Thymus (tissue), 11 donors: ENCODE measurements around the gene CCDC9B. TPM values are rescaled to one million over a fixed set of nuclear protein-coding genes. Genes with fewer than 3 reads are reported as not detected.

Experiments
- DNase-seq, 9 donors: peaks; one replicate each; pipeline ENCODE4 v3.0.0-alpha.2; 2013; ENCODE audit warnings: low spot score in 9 of 9, low read depth in 6 of 9, missing footprints in 1 of 9
- H3K27ac ChIP-seq, 2 donors: one replicate each; pipeline ENCODE4 v1.5.1; 2013; ENCODE audit warnings: control low read depth in 1 of 2, low read depth in 1 of 2, low read length in 1 of 2, mild to moderate bottlenecking in 1 of 2, moderate library complexity in 1 of 2
- H3K27me3 ChIP-seq, 2 donors: one replicate each; pipeline ENCODE4 v1.5.1; 2013; ENCODE audit warnings: low read length in 1 of 2; ENCODE audit not compliant: control insufficient read depth in 2 of 2, insufficient read depth in 1 of 2
- H3K36me3 ChIP-seq, 2 donors: one replicate each; pipeline ENCODE4 v1.5.1; 2013; ENCODE audit warnings: low read length in 1 of 2, mild to moderate bottlenecking in 1 of 2, moderate library complexity in 1 of 2; ENCODE audit not compliant: control insufficient read depth in 2 of 2, insufficient read depth in 2 of 2
- H3K4me1 ChIP-seq, 2 donors: one replicate each; pipeline ENCODE4 v1.5.1; 2013; ENCODE audit warnings: low read length in 2 of 2; ENCODE audit not compliant: control insufficient read depth in 2 of 2, insufficient read depth in 2 of 2
- H3K4me3 ChIP-seq, 2 donors: one replicate each; pipeline ENCODE4 v1.5.1; 2013; ENCODE audit warnings: low read length in 2 of 2, control low read depth in 1 of 2, mild to moderate bottlenecking in 1 of 2
- H3K9me3 ChIP-seq, 2 donors: one replicate each; pipeline ENCODE4 v1.5.1; 2013; ENCODE audit warnings: low read length in 1 of 2, mild to moderate bottlenecking in 1 of 2; ENCODE audit not compliant: control insufficient read depth in 2 of 2, insufficient read depth in 1 of 2
- WGBS: extraction: QIAGEN DNeasy Blood & Tissue Kit; methylation state at CpG from one replicate; pipeline ENCODE4 v1.1.7; 2013; 5-methylcytosine and 5-hydroxymethylcytosine counted together
- polyA plus RNA-seq: library from polyadenylated mRNA; stranded (reverse); fragments of 200-250 nt; gene quantifications from one replicate; pipeline ENCODE4 v1.2.3, GENCODE V29; 2013
- total RNA-seq: library from RNA; stranded (reverse); fragments of 120-200 nt; gene quantifications from one replicate; pipeline ENCODE4 v1.2.4, GENCODE V29; 2013
- donor health status: healthy.

The CCDC9B gene
- total and polyA plus RNA-seq, 2 donors: 0.28 to 3.6 TPM

DNA sequence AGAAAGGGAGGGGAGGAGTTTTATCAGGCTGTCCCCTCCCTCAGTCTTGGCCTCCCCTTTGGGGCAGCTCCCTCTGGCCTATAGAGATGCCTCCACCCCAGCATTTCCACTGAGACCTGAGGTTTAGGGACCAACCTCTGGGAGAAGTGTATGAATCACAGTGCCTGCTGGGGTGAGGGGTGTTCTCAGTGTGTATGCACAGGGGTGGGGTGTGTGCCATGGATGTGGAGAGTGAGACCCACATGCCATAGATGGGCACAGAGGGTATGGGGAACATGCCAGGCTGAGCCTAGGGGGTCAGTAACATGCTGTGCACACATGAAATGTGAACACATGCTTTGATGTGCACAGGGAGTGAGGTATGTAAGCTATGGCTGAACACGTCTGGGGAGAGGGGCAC, 45.4 kb downstream of the CCDC9B start:
- WGBS: 98% methylated on average over 1 of the region's 1 CpG
- Histone ChIP-seq H3K36me3 (peaks cover 33 to 35% of the 10 kb centered on the region in 2 donors), H3K4me3 (no peak overlapping the region), H3K27ac (no peak overlapping the region), H3K4me1 (peaks cover 0 to 5% of the 10 kb centered on the region in 2 donors), H3K27me3 (no peaks in the 10 kb centered on the region), H3K9me3 (peaks cover 0 to 5% of the 10 kb centered on the region in 2 donors)
- DNase-seq: no peak

- Histone ChIP-seq H3K27ac (no peak overlapping the region), H3K4me3 (no peak overlapping the region), H3K36me3 (peaks cover 37 to 39% of the 10 kb centered on the region in 2 donors), H3K4me1 (peaks cover 0 to 5% of the 10 kb centered on the region in 2 donors), H3K9me3 (no peaks in the 10 kb centered on the region), H3K27me3 (no peaks in the 10 kb centered on the region)
- DNase-seq: no peak
- WGBS: 96% methylated on average over 20 of the region's 20 CpGs
Measured at GRCh38 chr15:40293905-40294895, 46.5 kb downstream of the CCDC9B start.

- H3K27ac ChIP-seq: no peak overlapping the region
- no peaks in the 10 kb centered on the region for H3K27me3 ChIP-seq
- H3K4me3 ChIP-seq: no peak overlapping the region
- peaks cover 0 to 5% of the 10 kb centered on the region in 2 donors for H3K4me1 ChIP-seq
- no peaks in the 10 kb centered on the region for H3K9me3 ChIP-seq
- no peak for DNase-seq
- H3K36me3 ChIP-seq: peaks cover 25 to 34% of the 10 kb centered on the region in 2 donors
Measured at GRCh38 chr15:40293006-40293405, 47.7 kb downstream of the CCDC9B start.

- peaks cover 23 to 33% of the 10 kb centered on the region in 2 donors for H3K36me3 ChIP-seq
- no peaks in the 10 kb centered on the region for H3K27me3 ChIP-seq
- H3K4me1 ChIP-seq: peaks cover 0 to 5% of the 10 kb centered on the region in 2 donors
- DNase-seq: no peak
- WGBS: 98% methylated on average over 3 of the region's 3 CpGs
- no peak overlapping the region for H3K27ac ChIP-seq
- H3K9me3 ChIP-seq: no peaks in the 10 kb centered on the region
- H3K4me3 ChIP-seq: no peak overlapping the region
Measured at GRCh38 chr15:40292246-40292645, 48.5 kb downstream of the CCDC9B start.

DNA sequence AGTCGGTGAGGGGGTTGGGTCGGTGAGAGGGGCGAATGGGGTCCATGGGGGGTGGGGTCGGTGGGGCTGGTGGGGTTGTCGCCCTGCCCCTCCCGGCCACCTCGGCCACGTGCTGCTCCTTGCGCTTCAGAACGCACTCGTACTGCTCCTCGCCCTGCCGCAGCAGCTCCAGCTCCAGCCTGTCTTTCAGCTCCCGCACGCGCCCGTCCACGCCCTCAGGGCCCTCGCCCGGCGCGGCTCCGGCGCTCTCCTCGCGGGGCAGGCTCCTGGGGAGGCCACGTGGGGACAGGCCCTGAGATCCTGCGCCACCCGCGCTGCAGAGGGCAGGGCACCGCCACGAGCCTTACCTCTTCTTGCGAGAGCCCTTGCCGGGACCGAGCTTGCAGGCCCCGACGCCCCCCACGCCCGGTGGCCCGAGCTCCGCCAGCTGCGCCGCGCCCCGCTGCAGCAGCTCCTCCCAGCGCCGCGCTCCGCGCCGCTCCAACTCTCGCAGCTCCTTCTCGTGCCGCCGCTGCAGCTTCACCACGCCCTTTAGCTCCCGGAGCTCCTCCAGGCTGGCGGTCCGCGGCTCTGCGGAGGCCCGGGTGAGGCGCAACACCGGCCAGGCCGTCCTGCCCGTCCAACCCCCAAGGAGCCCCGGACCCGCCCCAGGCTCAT, 49.7 kb downstream of the CCDC9B start:
- peaks cover 0 to 5% of the 10 kb centered on the region in 2 donors for H3K4me1 ChIP-seq
- DNase-seq: no peak
- no peaks in the 10 kb centered on the region for H3K9me3 ChIP-seq
- peaks cover 23 to 33% of the 10 kb centered on the region in 2 donors for H3K36me3 ChIP-seq
- H3K27ac ChIP-seq: no peak overlapping the region
- H3K4me3 ChIP-seq: no peak overlapping the region
- 94% methylated on average over 68 of the region's 68 CpGs for WGBS
- peaks cover 0 to 3% of the 10 kb centered on the region in 2 donors for H3K27me3 ChIP-seq

- Histone ChIP-seq H3K4me3 (no peak overlapping the region), H3K36me3 (peaks cover 23 to 33% of the 10 kb centered on the region in 2 donors), H3K27ac (no peak overlapping the region), H3K27me3 (peaks cover 0 to 7% of the 10 kb centered on the region in 2 donors), H3K9me3 (no peaks in the 10 kb centered on the region), H3K4me1 (peaks cover 0 to 5% of the 10 kb centered on the region in 2 donors)
- 92% methylated on average over 12 of the region's 12 CpGs for WGBS
- DNase-seq: no peak
Measured at GRCh38 chr15:40290545-40290917, 50.2 kb downstream of the CCDC9B start.

DNA sequence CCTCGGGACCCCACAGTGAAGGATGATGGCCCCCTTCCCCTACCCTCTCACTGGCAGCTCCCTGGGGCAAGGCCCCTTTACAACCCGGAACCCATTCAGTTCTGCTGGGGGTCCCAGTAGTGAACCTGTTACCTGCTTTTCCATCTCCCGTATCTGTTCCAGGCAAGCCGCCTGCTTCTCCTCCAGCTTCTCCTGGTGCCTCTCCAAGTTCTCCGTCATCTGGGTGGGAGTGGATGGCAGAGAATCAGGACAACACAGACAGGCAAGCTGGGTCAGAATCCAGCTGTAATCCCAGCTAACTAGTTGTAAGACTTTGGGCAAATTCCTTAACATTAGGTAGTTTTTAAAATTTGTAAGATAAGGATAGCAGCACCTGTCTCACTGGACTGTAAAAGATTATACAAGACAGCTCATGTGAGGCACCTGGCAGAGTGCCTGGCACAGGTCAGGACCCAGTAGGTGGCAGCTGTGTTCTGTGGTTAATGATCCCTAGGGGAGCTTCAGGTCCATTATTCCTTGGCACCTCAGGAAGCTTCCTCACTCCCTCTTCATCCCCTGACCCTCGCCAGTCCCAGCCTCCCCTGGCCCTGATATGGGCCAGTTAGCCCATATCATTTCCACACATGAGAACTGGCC, 51.5 kb downstream of the CCDC9B start:
- peaks cover 0 to 5% of the 10 kb centered on the region in 2 donors for H3K4me1 ChIP-seq
- peaks cover 17 to 33% of the 10 kb centered on the region in 2 donors for H3K36me3 ChIP-seq
- 83% methylated on average over 6 of the region's 6 CpGs for WGBS
- H3K27me3 ChIP-seq: peaks cover 6 to 18% of the 10 kb centered on the region in 2 donors
- DNase-seq: no peak
- H3K27ac ChIP-seq: no peak overlapping the region
- no peak overlapping the region for H3K4me3 ChIP-seq
- H3K9me3 ChIP-seq: no peaks in the 10 kb centered on the region

- H3K27ac ChIP-seq: no peak overlapping the region
- H3K36me3 ChIP-seq: peaks cover 12 to 27% of the 10 kb centered on the region in 2 donors
- no peak for DNase-seq
- no peaks in the 10 kb centered on the region for H3K9me3 ChIP-seq
- H3K27me3 ChIP-seq: peaks cover 19 to 31% of the 10 kb centered on the region in 2 donors
- H3K4me1 ChIP-seq: peaks cover 4 to 5% of the 10 kb centered on the region in 2 donors
- H3K4me3 ChIP-seq: no peak overlapping the region
- WGBS: 95% methylated on average over 4 of the region's 4 CpGs
Measured at GRCh38 chr15:40287968-40288367, 52.8 kb downstream of the CCDC9B start.
